H9 (cell line): Measurements from ENCODE around the gene GCN1. TPM values are rescaled to one million over a fixed set of nuclear protein-coding genes. Genes with fewer than 3 reads are reported as not detected.

ENCODE experiments used
- DNase-seq: peaks from one replicate; pipeline ENCODE4 v3.0.0-alpha.2; 2017
- H2AFZ ChIP-seq: one replicate; pipeline ENCODE4 v1.6.1; 2013; ENCODE audit warnings: mild to moderate bottlenecking, low read length, control low read depth, moderate library complexity
- H2AK5ac ChIP-seq: 2 replicates; pipeline ENCODE4 v1.6.1; 2013; ENCODE audit warnings: low read length, control low read depth, mixed read lengths; ENCODE audit not compliant: insufficient read length
- H2BK120ac ChIP-seq: one replicate; pipeline ENCODE4 v1.6.1; 2013; ENCODE audit warnings: low read depth, mild to moderate bottlenecking, low read length, control low read depth, inconsistent platforms; ENCODE audit not compliant: poor library complexity, severe bottlenecking
- H2BK12ac ChIP-seq: 2 replicates; pipeline ENCODE4 v1.6.1; 2013; ENCODE audit warnings: low read length, control low read depth, mixed read lengths, low read depth; ENCODE audit not compliant: insufficient read length
- H2BK15ac ChIP-seq: 2 replicates; pipeline ENCODE4 v1.6.1; 2013; ENCODE audit warnings: low read depth, low read length, control low read depth
- H2BK20ac ChIP-seq: one replicate; pipeline ENCODE4 v1.6.1; 2013; ENCODE audit warnings: low read depth, mild to moderate bottlenecking, low read length, control low read depth, inconsistent platforms; ENCODE audit not compliant: poor library complexity, severe bottlenecking
- H2BK5ac ChIP-seq: 2 replicates; pipeline ENCODE4 v1.6.1; 2013; ENCODE audit warnings: low read length, control low read depth, mixed read lengths; ENCODE audit not compliant: insufficient read length
- H3K14ac ChIP-seq: 2 replicates; pipeline ENCODE4 v1.6.1; 2013; ENCODE audit warnings: low read length, control low read depth; ENCODE audit not compliant: insufficient read depth
- H3K18ac ChIP-seq: 2 replicates; pipeline ENCODE4 v1.6.1; 2013; ENCODE audit warnings: low read depth, mild to moderate bottlenecking, mixed read lengths, low read length, control low read depth; ENCODE audit not compliant: insufficient read length
- H3K23ac ChIP-seq: 2 replicates; pipeline ENCODE4 v1.6.1; 2013; ENCODE audit warnings: low read length, control low read depth, mixed read lengths, low read depth; ENCODE audit not compliant: insufficient read length
- H3K23me2 ChIP-seq: 2 replicates; pipeline ENCODE4 v1.6.1; 2013; ENCODE audit warnings: low read depth, mild to moderate bottlenecking, mixed read lengths, low read length, control low read depth; ENCODE audit not compliant: insufficient read length, poor library complexity, severe bottlenecking
- H3K27ac ChIP-seq: 2 replicates; pipeline ENCODE4 v1.5.1; 2013; ENCODE audit warnings: low read length, control low read depth, mixed read lengths, low read depth; ENCODE audit not compliant: insufficient read length
- H3K27me3 ChIP-seq: 2 replicates; pipeline ENCODE4 v1.6.1; 2013; ENCODE audit warnings: low read length, control low read depth, inconsistent platforms; ENCODE audit not compliant: insufficient read depth
- H3K4ac ChIP-seq: 2 replicates; pipeline ENCODE4 v1.6.1; 2013; ENCODE audit warnings: low read depth, mild to moderate bottlenecking, control low read depth, inconsistent platforms, low read length, moderate library complexity
- H3K4me1 ChIP-seq: 2 replicates; pipeline ENCODE4 v1.6.1; 2013; ENCODE audit warnings: low read length, control low read depth, inconsistent platforms; ENCODE audit not compliant: insufficient read depth
- H3K4me2 ChIP-seq: 2 replicates; pipeline ENCODE4 v1.6.1; 2013; ENCODE audit warnings: low read length, control low read depth, mixed read lengths; ENCODE audit not compliant: insufficient read length, insufficient read depth
- H3K56ac ChIP-seq: 2 replicates; pipeline ENCODE4 v1.6.1; 2013; ENCODE audit warnings: low read depth, mild to moderate bottlenecking, mixed read lengths, low read length, control low read depth; ENCODE audit not compliant: insufficient read length
- H3K79me1 ChIP-seq: 2 replicates; pipeline ENCODE4 v1.6.1; 2013; ENCODE audit warnings: low read depth, mild to moderate bottlenecking, moderate library complexity, low read length, control low read depth, inconsistent platforms; ENCODE audit not compliant: insufficient read depth, poor library complexity, severe bottlenecking
- H3K79me2 ChIP-seq: 2 replicates; pipeline ENCODE4 v1.6.1; 2013; ENCODE audit warnings: low read length, control low read depth, inconsistent platforms; ENCODE audit not compliant: insufficient read depth
- H3K9ac ChIP-seq: 2 replicates; pipeline ENCODE4 v1.6.1; 2013; ENCODE audit warnings: low read length, control low read depth, mixed read lengths; ENCODE audit not compliant: insufficient read length; ENCODE audit errors: extremely low read depth
- H3K9me3 ChIP-seq: one replicate; pipeline ENCODE4 v1.6.1; 2013; ENCODE audit warnings: low read depth, low read length, inconsistent platforms; ENCODE audit not compliant: control insufficient read depth
- H3T11ph ChIP-seq: one replicate; pipeline ENCODE4 v1.6.1; 2013; ENCODE audit warnings: mild to moderate bottlenecking, low read length, control low read depth, inconsistent platforms
- H4K20me1 ChIP-seq: one replicate; pipeline ENCODE4 v1.6.1; 2013; ENCODE audit not compliant: control insufficient read depth, insufficient read length, insufficient read depth
- H4K5ac ChIP-seq: 2 replicates; pipeline ENCODE4 v1.6.1; 2013; ENCODE audit warnings: low read depth, mild to moderate bottlenecking, mixed read lengths, low read length, control low read depth; ENCODE audit not compliant: insufficient read length
- H4K8ac ChIP-seq: replicated peaks from 2 replicates; pipeline ENCODE4 v1.6.1; 2013; ENCODE audit warnings: low read length, control low read depth, mixed read lengths, low read depth; ENCODE audit not compliant: insufficient read length
- H4K91ac ChIP-seq: 2 replicates; pipeline ENCODE4 v1.6.1; 2013; ENCODE audit warnings: low read depth, mild to moderate bottlenecking, moderate library complexity, mixed read lengths, low read length, control low read depth; ENCODE audit not compliant: insufficient read length
- H3K27ac Mint-ChIP-seq, 3 experiments: 2 replicates in 2 of 3; 3 replicates in 1 of 3; pipeline ENCODE4 v1.8.0; 2020 to 2021; ENCODE audit warnings: mixed read lengths in 3 of 3, mild to moderate bottlenecking in 1 of 3, moderate library complexity in 1 of 3
- H3K27me3 Mint-ChIP-seq: 2 replicates; pipeline ENCODE4 v1.8.0; 2021; ENCODE audit warnings: low read depth, mild to moderate bottlenecking, moderate library complexity, mixed read lengths
- H3K36me3 Mint-ChIP-seq, 3 experiments: 2 replicates in 2 of 3; 3 replicates in 1 of 3; pipeline ENCODE4 v1.8.0; 2020 to 2021; ENCODE audit warnings: low read depth in 3 of 3, mixed read lengths in 3 of 3; ENCODE audit not compliant: insufficient read depth in 1 of 3
- H3K4me1 Mint-ChIP-seq, 2 experiments: 2 replicates each; pipeline ENCODE4 v1.8.0; 2020; ENCODE audit warnings: mixed read lengths in 2 of 2
- H3K4me3 Mint-ChIP-seq, 2 experiments: 2 replicates in 1 of 2; 3 replicates in 1 of 2; pipeline ENCODE4 v1.8.0; 2020 to 2021; ENCODE audit warnings: mild to moderate bottlenecking in 2 of 2, mixed read lengths in 2 of 2, moderate library complexity in 1 of 2
- H3K9me3 Mint-ChIP-seq, 2 experiments: 2 replicates in 1 of 2; 3 replicates in 1 of 2; pipeline ENCODE4 v1.8.0; 2020; ENCODE audit warnings: mild to moderate bottlenecking in 2 of 2, mixed read lengths in 2 of 2, moderate library complexity in 1 of 2
- WGBS: extraction: QIAGEN DNeasy Blood & Tissue Kit; methylation state at CpG from one replicate; pipeline ENCODE4 v1.1.7; 2013; ENCODE audit warnings: missing lambda C conversion rate, low lambda C conversion rate, mixed read lengths; ENCODE audit not compliant: insufficient read length; ENCODE audit errors: extremely low coverage; 5-methylcytosine and 5-hydroxymethylcytosine counted together
- total RNA-seq: library from RNA; stranded (reverse); gene quantifications from 2 replicates; pipeline ENCODE4 v1.2.1, GENCODE V29; 2021
- TF ChIP-seq, protein P1 (sequence below): fragments of 200-600 bp; sonication (generic); conservative IDR thresholded peaks from 3 replicates; pipeline ENCODE4 v1.8.0; 2021; ENCODE audit warnings: antibody characterized with exemption, mild to moderate bottlenecking

The GCN1 gene
- total RNA-seq, 1 experiment from 2014 or later = 137 TPM

DNA sequence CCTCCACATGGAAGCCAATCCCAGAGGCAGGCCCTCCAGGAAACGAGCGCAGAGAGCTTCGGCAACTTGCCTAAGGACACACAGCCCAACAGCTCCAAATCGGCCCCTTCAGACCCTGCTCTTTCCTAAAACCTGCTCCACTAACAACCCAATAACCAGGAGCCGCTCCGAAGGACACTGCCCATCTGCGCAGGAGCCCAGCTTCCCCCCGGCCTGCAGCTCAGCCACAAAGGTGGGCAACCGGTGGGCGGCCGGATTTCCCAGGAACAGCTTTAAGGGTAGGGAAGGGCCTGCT lies 91.5 kb downstream of the GCN1 start:
- H2BK5ac ChIP-seq = no peak overlapping the region
- H2BK12ac ChIP-seq = no peak overlapping the region
- H3K27me3 Mint-ChIP-seq = no peaks in the 10 kb centered on the region
- WGBS = no CpG with 5 or more reads among the region's 11 CpGs
- H3K56ac ChIP-seq = no peak overlapping the region
- H3K79me1 ChIP-seq = no peaks in the 10 kb centered on the region
- H3K4me2 ChIP-seq = no peak overlapping the region
- no peak overlapping the region for H3K4ac ChIP-seq
- no peaks in the 10 kb centered on the region for H3K9me3 Mint-ChIP-seq
- H3K27me3 ChIP-seq = no peaks in the 10 kb centered on the region
- no peak overlapping the region for H3K14ac ChIP-seq
- no peak overlapping the region for H3K4me3 Mint-ChIP-seq
- no peak overlapping the region for H2BK20ac ChIP-seq
- no peak overlapping the region for H2AK5ac ChIP-seq
- H2AFZ ChIP-seq = no peak overlapping the region
- peak overlapping the region in 1 of 3 experiments; percentile 27; a peak in 1 of 7 replicates for H3K27ac Mint-ChIP-seq
- no peaks in the 10 kb centered on the region for H3K23me2 ChIP-seq
- H4K91ac ChIP-seq = no peak overlapping the region
- no peak overlapping the region for H3T11ph ChIP-seq
- peaks cover 24 to 28% of the 10 kb centered on the region in 2 experiments for H3K4me1 Mint-ChIP-seq
- H3K9ac ChIP-seq = no peak overlapping the region
- H4K8ac ChIP-seq = no peak overlapping the region
- H4K20me1 ChIP-seq = no peaks in the 10 kb centered on the region
- TF ChIP-seq, protein P1, sequence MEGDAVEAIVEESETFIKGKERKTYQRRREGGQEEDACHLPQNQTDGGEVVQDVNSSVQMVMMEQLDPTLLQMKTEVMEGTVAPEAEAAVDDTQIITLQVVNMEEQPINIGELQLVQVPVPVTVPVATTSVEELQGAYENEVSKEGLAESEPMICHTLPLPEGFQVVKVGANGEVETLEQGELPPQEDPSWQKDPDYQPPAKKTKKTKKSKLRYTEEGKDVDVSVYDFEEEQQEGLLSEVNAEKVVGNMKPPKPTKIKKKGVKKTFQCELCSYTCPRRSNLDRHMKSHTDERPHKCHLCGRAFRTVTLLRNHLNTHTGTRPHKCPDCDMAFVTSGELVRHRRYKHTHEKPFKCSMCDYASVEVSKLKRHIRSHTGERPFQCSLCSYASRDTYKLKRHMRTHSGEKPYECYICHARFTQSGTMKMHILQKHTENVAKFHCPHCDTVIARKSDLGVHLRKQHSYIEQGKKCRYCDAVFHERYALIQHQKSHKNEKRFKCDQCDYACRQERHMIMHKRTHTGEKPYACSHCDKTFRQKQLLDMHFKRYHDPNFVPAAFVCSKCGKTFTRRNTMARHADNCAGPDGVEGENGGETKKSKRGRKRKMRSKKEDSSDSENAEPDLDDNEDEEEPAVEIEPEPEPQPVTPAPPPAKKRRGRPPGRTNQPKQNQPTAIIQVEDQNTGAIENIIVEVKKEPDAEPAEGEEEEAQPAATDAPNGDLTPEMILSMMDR = no peak
- no peak overlapping the region for H2BK120ac ChIP-seq
- no peak overlapping the region for H3K23ac ChIP-seq
- no peak overlapping the region for H3K18ac ChIP-seq
- no peaks in the 10 kb centered on the region; the same call in 1 of the 2 replicates for H3K79me2 ChIP-seq
- no peak overlapping the region for H4K5ac ChIP-seq
- no peaks in the 10 kb centered on the region for H3K9me3 ChIP-seq
- no peak overlapping the region for H3K27ac ChIP-seq
- no peak overlapping the region for H2BK15ac ChIP-seq
- no peak for DNase-seq
- H3K4me1 ChIP-seq = no peaks in the 10 kb centered on the region
- H3K36me3 Mint-ChIP-seq = peaks cover 18 to 51% (median 44%) of the 10 kb centered on the region in 3 experiments; a peak in 6 of 7 replicates
